22Rv1 (cell line): ENCODE results near the gene CISD1.

Source experiments
- CTCF ChIP-seq: fragments of 450-650 bp; IDR thresholded peaks from 2 replicates; pipeline ENCODE4 v1.5.1; 2017; ENCODE audit warnings: mild to moderate bottlenecking
- ZFX ChIP-seq: fragments of 450-650 bp; IDR thresholded peaks from 2 replicates; pipeline ENCODE4 v1.6.1; 2017; ENCODE audit warnings: antibody characterized with exemption, borderline replicate concordance

DNA sequence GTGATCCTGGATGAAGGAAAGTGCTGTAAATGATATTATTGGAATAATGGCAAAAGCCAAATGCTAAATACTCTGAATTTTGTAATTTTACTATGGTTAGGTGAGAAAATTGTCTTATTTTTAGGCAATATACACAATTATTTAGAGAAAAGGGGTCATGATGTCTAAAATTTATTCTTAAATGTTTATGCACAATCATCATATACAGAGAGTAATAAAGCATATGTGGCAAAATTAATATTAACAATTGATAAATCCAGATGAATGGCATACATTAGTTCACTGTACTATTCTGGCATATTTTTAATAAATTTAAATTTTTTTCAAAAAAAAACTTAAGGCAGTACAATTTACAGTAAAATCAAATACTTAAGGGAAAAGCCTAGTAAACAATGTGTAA lies 8.6 kb upstream of the CISD1 start:
- TF ChIP-seq CTCF (no peak), ZFX (no peak)
